Fibroblast of mammary gland (primary cell): ENCODE data around the gene FBXO3.

Experiments used
- DNase-seq: peaks from one replicate; pipeline ENCODE4 v3.0.0-alpha.2; 2010; ENCODE audit warnings: low read depth
- H3K4me3 ChIP-seq: 2 replicates; pipeline ENCODE4 v1.5.1; 2011; ENCODE audit warnings: low read depth, mild to moderate bottlenecking, low read length, moderate library complexity; ENCODE audit not compliant: control insufficient read depth
- TF ChIP-seq, protein P1 (sequence below): conservative IDR thresholded peaks from 2 replicates; pipeline ENCODE4 v1.5.1; 2011; ENCODE audit warnings: low read depth, low read length, inconsistent platforms; ENCODE audit not compliant: control insufficient read depth, insufficient read depth

FBXO3 gene

DNA sequence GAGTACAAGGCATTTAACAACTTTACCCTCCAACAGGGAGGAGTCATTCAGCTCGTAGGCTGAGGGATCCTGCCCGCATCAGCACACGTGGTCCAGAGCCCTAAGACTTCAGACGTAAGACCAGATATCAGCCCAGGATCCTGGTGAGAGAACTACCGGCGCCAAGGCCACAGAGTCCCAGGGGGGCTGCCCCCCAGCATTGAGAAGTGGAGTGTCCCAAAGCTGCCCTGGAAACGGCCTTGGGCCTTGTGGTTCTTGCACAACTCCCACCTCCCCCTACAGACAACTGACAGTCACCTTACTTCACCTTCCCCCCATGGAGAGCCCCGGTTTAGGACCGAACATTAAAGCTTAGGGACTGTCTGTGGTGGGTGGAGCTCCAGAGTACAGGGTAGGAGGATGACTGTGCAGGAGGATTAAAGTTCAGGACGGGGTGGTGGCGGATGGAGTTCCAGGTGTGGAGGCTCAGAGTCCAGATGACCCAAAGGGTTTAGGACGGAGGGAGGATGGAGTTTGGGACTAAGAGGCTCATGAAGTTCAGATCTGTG, 74.7 kb downstream of the FBXO3 start:
- TF ChIP-seq, protein P1, sequence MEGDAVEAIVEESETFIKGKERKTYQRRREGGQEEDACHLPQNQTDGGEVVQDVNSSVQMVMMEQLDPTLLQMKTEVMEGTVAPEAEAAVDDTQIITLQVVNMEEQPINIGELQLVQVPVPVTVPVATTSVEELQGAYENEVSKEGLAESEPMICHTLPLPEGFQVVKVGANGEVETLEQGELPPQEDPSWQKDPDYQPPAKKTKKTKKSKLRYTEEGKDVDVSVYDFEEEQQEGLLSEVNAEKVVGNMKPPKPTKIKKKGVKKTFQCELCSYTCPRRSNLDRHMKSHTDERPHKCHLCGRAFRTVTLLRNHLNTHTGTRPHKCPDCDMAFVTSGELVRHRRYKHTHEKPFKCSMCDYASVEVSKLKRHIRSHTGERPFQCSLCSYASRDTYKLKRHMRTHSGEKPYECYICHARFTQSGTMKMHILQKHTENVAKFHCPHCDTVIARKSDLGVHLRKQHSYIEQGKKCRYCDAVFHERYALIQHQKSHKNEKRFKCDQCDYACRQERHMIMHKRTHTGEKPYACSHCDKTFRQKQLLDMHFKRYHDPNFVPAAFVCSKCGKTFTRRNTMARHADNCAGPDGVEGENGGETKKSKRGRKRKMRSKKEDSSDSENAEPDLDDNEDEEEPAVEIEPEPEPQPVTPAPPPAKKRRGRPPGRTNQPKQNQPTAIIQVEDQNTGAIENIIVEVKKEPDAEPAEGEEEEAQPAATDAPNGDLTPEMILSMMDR = no peak

DNA sequence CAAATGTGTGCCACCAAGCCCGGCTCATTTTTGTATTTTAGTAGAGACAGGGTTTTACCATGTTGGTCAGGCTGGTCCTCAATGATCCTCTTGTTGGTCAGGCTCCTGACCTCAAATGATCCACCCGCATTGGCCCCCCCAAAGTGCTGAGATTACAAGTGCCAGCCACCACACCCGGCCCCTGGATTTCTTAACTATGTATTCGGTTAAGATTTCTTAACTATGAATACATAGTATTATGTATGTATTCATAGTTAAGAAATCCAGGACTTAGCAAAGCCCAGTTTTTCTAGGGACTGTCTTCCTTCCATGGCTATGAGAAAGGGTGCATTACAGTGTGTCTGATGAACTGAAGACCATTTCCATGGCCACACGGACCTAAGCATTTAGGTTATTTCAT, 75.4 kb downstream of the FBXO3 start:
- no peak for DNase-seq
- no peak overlapping the region for H3K4me3 ChIP-seq
- TF ChIP-seq, protein P1 = no peak

More for the DNA sequence above, 74.7 kb downstream of the FBXO3 start:
- H3K4me3 ChIP-seq = peak overlapping the region; percentile 33
- no peak for DNase-seq

DNA sequence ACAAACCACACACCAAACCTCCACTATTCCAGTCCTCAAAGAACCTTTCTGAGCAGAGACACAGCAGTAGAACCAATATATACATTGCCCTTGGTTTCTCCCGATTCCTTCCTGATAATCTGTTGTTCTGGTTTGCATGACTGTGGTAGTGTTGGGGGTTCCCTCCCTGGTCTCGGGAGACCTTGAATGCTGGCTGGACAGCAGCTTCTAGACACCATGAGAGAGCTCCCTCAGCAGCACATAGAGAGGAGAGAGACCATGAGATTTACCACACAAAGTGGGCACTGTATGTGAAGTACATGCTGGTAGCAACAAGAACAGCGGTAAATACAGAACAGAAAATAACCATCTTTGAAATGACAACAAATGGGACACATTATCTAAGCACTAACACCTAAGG, 76.3 kb downstream of the FBXO3 start:
- no peak for DNase-seq
- TF ChIP-seq, protein P1 = no peak
- no peak overlapping the region for H3K4me3 ChIP-seq

GRCh38 chr11:33696931-33697638, 77.2 kb downstream of the FBXO3 start:
- no peak overlapping the region for H3K4me3 ChIP-seq
- DNase-seq = no peak
- TF ChIP-seq, protein P1 = no peak

- TF ChIP-seq, protein P1 = no peak
Observed at GRCh38 chr11:33696411-33696810, 77.9 kb downstream of the FBXO3 start.

GRCh38 chr11:33695051-33695566, 79.2 kb downstream of the FBXO3 start:
- TF ChIP-seq, protein P1 = no peak
- no peak overlapping the region for H3K4me3 ChIP-seq
- DNase-seq = no peak

More at GRCh38 chr11:33696411-33696810, 77.9 kb downstream of the FBXO3 start:
- no peak overlapping the region for H3K4me3 ChIP-seq
- DNase-seq = no peak
